ENCODE data around the gene GNG13. TPM values are rescaled to one million over a fixed set of nuclear protein-coding genes. Genes with fewer than 3 reads are reported as not detected.

GNG13 gene
- total RNA-seq = not detected in 2 replicates

GRCh38 chr16:799948-800833 lies at the start of gene GNG13:
Gene GNG13, minus strand, starts transcription at chr16:800734. Its CDS starts 1,657 bp downstream, at chr16:799077.

GRCh38 chr16:788399-789126 lies 12.0 kb downstream of the GNG13 start, which contains the start of gene CHTF18:
Gene CHTF18, plus strand, starts transcription at chr16:788620. Its CDS starts 65 bp downstream, at chr16:788685.

GRCh38 chr16:787978-788398 lies 12.5 kb downstream of the GNG13 start, which contains the start of gene RPUSD1:
Gene RPUSD1, minus strand, starts transcription at chr16:788381. Its CDS starts 644 bp downstream, at chr16:787737.

GRCh38 chr16:760545-761343 lies 39.8 kb downstream of the GNG13 start, which contains the start of gene MSLN:
Gene MSLN, plus strand, starts transcription at chr16:760734. Its CDS starts 1,947 bp downstream, at chr16:762681.

Other genes starting within 250 kb of the GNG13 start
- not detected in 2 replicates for gene PRR35, start 240.3 kb downstream of the GNG13 start, total RNA-seq
- gene NHLRC4, start 233.7 kb downstream of the GNG13 start, total RNA-seq = 3.1 and 4.7 TPM in 2 replicates
- 32.3 and 38.7 TPM in 2 replicates for gene PIGQ, start 230.8 kb downstream of the GNG13 start, total RNA-seq
- 13.2 and 17.4 TPM in 2 replicates for gene RAB40C, start 210.7 kb downstream of the GNG13 start, total RNA-seq
- 0.29 and 0.50 TPM in 2 replicates for gene WFIKKN1, start 169.7 kb downstream of the GNG13 start, total RNA-seq
- 91.2 and 122 TPM in 2 replicates for gene METTL26, start 164.4 kb downstream of the GNG13 start, total RNA-seq
- 11.8 and 20.3 TPM in 2 replicates for gene MCRIP2, start 158.9 kb downstream of the GNG13 start, total RNA-seq
- gene WDR90, start 151.4 kb downstream of the GNG13 start, total RNA-seq = 9.4 and 16.3 TPM in 2 replicates
- gene RHOT2, start 132.6 kb downstream of the GNG13 start, total RNA-seq = 51.6 and 57.7 TPM in 2 replicates
- gene RHBDL1, start 125.1 kb downstream of the GNG13 start, total RNA-seq = 4.8 and 9.4 TPM in 2 replicates
- 126 and 174 TPM in 2 replicates for gene STUB1, start 120.3 kb downstream of the GNG13 start, total RNA-seq
- 31.0 and 55.1 TPM in 2 replicates for gene JMJD8, start 116.4 kb downstream of the GNG13 start, total RNA-seq
- gene WDR24, start 110.3 kb downstream of the GNG13 start, total RNA-seq = 8.3 and 10.3 TPM in 2 replicates
- 0.17 and 0.29 TPM in 2 replicates for gene FBXL16, start 94.9 kb downstream of the GNG13 start, total RNA-seq
- gene METRN, start 85.6 kb downstream of the GNG13 start, total RNA-seq = 57.7 and 136 TPM in 2 replicates
- gene ANTKMT, start 79.6 kb downstream of the GNG13 start, total RNA-seq = 31.3 and 37.1 TPM in 2 replicates
- 1.6 and 3.8 TPM in 2 replicates for gene CCDC78, start 74.3 kb downstream of the GNG13 start, total RNA-seq
- 16.4 and 21.5 TPM in 2 replicates for gene HAGHL, start 73.6 kb downstream of the GNG13 start, total RNA-seq
- gene CIAO3, start 59.7 kb downstream of the GNG13 start, total RNA-seq = 27.3 and 44.3 TPM in 2 replicates
- gene MSLN, start 40.0 kb downstream of the GNG13 start, total RNA-seq = 0.17 TPM in 1 of 2 replicates, not detected in the other
- 20.5 and 29.6 TPM in 2 replicates for gene RPUSD1, start 12.4 kb downstream of the GNG13 start, total RNA-seq
- gene CHTF18, start 12.1 kb downstream of the GNG13 start, total RNA-seq = 6.9 and 18.3 TPM in 2 replicates
- 22.7 and 36.4 TPM in 2 replicates for gene LMF1, start 170.2 kb upstream of the GNG13 start, total RNA-seq
- gene SOX8, start 181.0 kb upstream of the GNG13 start, total RNA-seq = under 0.01 and 0.17 TPM in 2 replicates

All from smooth muscle cell of trachea (primary cell).